ENCODE measurements around the gene CUL7. TPM values are rescaled to one million over a fixed set of nuclear protein-coding genes. Genes with fewer than 3 reads are reported as not detected.

The CUL7 gene
- polyA plus RNA-seq, 1 donor, result 52.6 TPM

GRCh38 chr6:43076464-43077332 is 23.0 kb upstream of the CUL7 start:
- DNase-seq, result peak; percentile 28

DNA sequence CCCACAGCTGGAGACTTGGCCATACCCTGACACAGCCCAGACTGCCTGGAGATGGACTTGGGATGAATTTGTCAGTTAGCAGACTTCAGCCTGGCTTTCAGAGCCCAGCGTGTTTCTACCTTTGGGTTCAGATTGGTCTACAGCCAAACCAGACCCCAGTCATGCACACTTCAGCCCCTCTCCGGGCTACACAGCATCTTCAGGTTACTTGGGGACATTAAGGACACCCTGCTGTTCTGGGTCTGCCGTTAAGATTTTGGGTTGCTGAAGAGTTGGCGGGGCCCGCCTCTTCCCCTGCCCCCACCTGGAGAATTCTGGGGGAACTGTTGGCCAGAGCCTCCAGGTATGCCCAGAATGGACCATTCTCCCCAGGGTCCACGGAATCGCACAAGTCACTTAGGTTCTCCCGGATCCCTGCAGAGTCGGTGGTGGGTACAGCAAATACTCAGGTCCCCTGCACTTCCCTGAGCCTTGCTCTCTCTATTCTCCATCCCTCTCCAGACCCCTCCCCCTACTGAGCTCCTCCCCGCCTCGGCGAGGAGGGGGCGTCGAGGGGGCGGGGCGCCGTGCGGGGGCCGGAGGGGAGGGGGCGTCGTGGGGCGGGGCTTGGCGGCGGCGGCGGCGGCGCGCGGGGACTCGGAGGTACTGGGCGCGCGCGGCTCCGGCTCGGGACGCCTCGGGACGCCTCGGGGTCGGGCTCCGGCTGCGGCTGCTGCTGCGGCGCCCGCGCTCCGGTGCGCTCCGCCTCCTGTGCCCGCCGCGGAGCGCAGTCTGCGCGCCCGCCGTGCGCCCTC is 22.2 kb upstream of the CUL7 start, which contains the start of gene PTK7:
PTK7 (plus strand) TSS at position 645 of the 794 bp plus-strand sequence. CDS start 175 bp downstream, outside the sequence.
- peak; percentile 83 for DNase-seq

- no peak for DNase-seq
These were observed 21.4 kb upstream of the CUL7 start for GRCh38 chr6:43074847-43075669.

DNA sequence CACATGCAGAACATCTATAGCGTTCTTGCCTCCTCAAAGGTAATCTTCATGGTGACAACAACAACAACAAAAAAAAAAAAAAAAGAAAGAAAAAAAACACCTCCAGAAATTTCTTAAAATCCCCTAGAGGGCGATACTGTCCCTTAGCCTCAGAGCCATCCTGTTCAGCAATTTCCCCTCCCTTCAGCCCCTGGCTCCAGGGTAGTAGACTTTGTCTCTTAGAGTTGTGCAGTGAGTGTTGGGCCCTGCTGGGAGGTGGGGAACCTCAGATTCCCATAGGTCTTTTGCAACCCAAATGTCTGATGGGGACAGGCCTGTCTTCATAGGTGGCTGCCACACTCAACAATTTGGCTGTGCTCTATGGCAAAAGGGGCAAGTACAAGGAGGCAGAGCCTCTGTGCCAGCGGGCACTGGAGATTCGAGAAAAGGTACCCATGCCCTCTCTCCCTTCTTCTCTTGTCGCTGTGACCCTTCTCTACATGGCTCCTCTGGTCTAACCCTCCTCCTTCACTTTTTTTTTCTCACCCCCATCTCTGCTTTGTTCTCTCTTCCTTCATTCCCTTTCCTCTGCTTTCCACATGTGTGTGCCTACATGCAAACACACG is 16.5 kb upstream of the CUL7 start:
- no peak for DNase-seq

- DNase-seq, result no peak
These were observed 9.2 kb upstream of the CUL7 start for GRCh38 chr6:43062818-43063217.

DNA sequence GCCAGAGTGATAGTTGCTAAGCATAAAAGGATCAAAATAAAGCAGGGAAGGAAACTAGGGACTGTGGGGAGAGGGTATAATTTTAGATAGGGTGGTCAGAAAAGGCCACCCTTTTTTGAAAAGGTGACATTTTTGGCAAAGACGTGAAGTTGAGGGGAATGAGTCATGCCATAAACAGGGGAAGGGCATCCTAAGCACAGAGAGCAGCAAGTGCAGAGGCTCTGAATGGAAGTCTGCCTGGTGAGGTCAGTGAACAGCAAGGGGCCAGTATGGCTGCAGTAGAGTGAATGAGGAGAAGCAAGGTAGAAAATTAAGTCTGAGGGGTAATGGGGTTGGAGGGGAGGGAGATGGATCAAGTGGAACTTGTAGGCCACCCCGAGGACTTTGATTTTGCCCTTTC is 8.2 kb upstream of the CUL7 start:
- no peak for DNase-seq

DNA sequence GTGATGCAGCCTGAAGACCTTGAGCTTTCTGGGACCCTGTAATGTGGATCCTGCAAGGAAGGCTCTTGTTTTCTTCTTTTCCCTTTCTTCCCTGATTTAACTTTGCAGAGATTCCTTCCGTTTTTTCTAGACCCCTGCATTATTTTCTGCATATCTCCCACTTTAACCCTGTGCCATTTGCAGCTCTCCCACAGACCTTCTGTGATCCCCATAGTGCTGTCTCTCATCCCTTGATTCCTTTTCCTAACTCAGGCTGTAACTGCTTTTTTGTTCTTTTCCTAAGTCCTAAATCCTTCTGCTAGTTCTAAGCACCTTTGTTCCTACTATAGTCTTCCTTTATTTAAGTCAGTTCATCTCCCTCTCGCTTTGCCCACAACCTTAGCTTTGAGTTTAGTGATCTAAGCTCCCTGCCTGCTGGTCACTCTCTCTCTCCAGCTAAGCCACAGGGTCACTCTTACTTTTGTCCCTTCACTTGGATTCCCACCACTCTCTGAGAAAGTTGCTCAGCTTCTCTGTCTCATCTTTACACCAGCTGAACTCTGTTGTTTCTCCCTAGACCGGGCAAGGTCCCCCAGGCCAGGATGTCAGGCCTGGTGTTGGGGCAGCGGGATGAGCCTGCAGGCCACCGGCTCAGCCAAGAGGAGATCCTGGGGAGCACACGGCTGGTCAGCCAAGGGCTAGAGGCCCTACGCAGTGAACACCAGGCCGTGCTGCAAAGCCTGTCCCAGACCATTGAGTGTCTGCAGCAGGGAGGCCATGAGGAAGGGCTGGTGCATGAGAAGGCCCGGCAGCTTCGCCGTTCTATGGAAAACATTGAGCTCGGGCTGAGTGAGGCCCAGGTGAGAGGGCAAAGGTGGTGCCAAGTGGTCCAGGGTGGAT is 7.3 kb upstream of the CUL7 start:
- no peak for DNase-seq

GRCh38 chr6:43060034-43060754 is 6.5 kb upstream of the CUL7 start:
- DNase-seq, result no peak

- DNase-seq, result peak; percentile 99
These were observed 5.8 kb upstream of the CUL7 start, which contains the start of the genes KLC4 and MRPL2 for GRCh38 chr6:43059168-43060033. Gene KLC4 (plus strand): TSS chr6:43059631. CDS start chr6:43061336, 1,705 bp downstream. Gene MRPL2 (minus strand): TSS chr6:43059434. CDS start chr6:43059381, 53 bp downstream.

DNA sequence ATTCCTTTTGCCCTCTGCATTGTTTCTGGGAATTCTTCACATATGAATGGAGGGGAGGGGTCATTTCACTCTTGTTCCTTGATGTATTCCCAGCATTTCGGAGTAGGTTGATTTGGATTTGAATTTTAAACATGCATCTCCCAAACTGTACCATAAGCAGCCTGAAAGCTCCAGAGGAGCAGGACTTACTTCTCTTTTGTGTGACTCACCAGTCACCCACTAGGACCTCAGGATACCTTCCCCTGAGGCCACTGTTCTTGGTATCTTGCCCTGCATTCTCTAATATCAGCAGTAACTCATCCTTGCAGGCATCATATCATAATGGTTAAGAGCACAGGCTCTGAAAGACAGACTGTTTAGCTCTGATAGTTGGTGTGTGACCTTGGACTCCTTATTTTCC is 4.9 kb upstream of the CUL7 start:
- DNase-seq, result no peak

GRCh38 chr6:43055966-43056365 is 2.3 kb upstream of the CUL7 start:
- no peak for DNase-seq

- DNase-seq, result no peak
These were observed 724 bp upstream of the CUL7 start for GRCh38 chr6:43054206-43054943.

DNA sequence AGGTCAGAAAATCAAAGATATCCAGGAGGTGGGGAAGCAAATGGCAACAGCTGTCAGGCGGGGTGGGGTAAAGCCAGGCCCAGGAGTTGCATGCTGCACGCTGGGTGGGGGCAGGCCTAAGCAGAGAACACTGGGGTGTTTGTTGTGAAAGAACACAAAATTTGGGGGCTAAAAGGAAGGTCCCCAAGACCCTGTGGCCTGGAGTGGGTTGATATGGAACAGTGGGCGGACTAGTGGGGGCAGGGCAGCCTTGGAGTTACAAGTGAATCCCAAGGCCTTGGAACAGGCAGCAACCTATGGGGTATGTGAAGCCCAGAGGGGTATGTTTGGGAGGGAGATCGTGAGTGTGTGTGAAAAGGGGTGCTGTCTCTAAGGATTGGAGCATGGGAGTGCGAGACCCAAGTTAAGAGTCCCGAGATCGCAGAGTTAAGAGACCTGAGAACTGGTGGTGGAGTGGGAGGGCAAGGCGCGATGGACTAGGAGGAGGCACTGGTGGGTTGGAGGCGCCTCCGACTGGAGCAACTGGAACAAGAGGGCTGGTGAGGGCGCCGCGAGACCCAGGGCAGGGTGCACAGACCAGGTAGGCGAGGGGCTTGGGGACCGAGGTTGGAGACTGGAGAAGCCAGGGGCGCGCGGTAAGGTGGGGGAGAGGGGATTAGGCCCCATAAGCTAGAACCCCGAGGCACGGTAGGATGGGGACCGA is 658 bp downstream of the CUL7 start:
- peak; percentile 54 for DNase-seq

GRCh38 chr6:43052225-43052841 is 1.3 kb downstream of the CUL7 start:
- no peak for DNase-seq

DNA sequence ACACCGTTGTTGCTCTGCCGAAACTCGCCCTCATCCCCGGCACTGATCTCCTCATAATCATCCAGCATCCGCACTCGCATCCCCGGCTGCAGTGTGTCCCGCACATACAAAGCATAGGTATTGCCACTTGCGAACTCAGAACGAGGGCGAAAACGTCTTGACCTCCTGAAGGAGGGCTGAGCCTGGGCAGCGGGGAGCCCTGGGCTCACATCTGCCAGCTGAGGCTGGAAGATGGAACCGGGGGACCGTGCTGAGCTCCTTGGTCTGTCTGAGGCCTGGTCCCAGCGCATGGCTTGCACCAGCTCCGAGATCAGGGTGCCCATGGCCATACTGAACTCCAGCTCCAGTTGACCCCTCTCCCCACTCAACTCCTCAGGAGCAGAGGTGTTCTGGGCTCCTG is 2.7 kb downstream of the CUL7 start:
- no peak for DNase-seq

- no peak for DNase-seq
These were observed 5.7 kb downstream of the CUL7 start for GRCh38 chr6:43047998-43048397.

- no peak for DNase-seq
These were observed 8.2 kb downstream of the CUL7 start for GRCh38 chr6:43045371-43045930.

Data from hindlimb muscle (tissue), 1 donor.